ENCODE measurements around the gene CLSTN1. TPM values are rescaled to one million over a fixed set of nuclear protein-coding genes. Genes with fewer than 3 reads are reported as not detected.

CLSTN1 gene
- total RNA-seq, 1 donor from 2014 or later = 75.4 TPM

- Histone ChIP-seq H3K4me1 (no peaks in the 10 kb centered on the region), H3K4me2 (no peak overlapping the region), H2AFZ (replicated peaks) (no peak overlapping the region), H3K27ac (no peak overlapping the region), H4K20me1 (ENCODE audit: low read depth) (peaks cover 7% of the 10 kb centered on the region), H3K9ac (no peak overlapping the region), H3K27me3 (no peaks in the 10 kb centered on the region), H3K9me3 (ENCODE audit: low read depth) (no peaks in the 10 kb centered on the region), H3K4me3 (no peak overlapping the region), H3K79me2 (ENCODE audit: low read depth) (no peaks in the 10 kb centered on the region), H3F3A (ENCODE audit: low read depth) (no peaks in the 10 kb centered on the region), H3K36me3 (no peaks in the 10 kb centered on the region)
- Mint-ChIP-seq H3K27me3 (ENCODE audit: insufficient read depth, low read depth) (peaks cover 2% of the 10 kb centered on the region), H3K4me3 (no peak overlapping the region), H3K36me3 (peaks cover 53% of the 10 kb centered on the region), H3K9me3 (peaks cover 5% of the 10 kb centered on the region), H3K4me1 (no peaks in the 10 kb centered on the region), H3K27ac (no peak overlapping the region)
- no peak for DNase-seq (ENCODE audit: low spot score)
- TF ChIP-seq CTCF (IDR thresholded peaks at IDR 0.05) = no peak
- no peak for TF ChIP-seq EZH2phosphoT487 (IDR thresholded peaks at IDR 0.05)
- TF ChIP-seq EZH2 (IDR thresholded peaks at IDR 0.05) = no peak
Observed at GRCh38 chr1:9733160-9733789, 90.5 kb downstream of the CLSTN1 start.

- no peak overlapping the region for H3K4me3 Mint-ChIP-seq
- peaks cover 7% of the 10 kb centered on the region for H4K20me1 ChIP-seq (ENCODE audit: low read depth)
- H3K9ac ChIP-seq = no peak overlapping the region
- no peak for DNase-seq (ENCODE audit: low spot score)
- no peak overlapping the region for H2AFZ ChIP-seq (replicated peaks)
- peaks cover 4% of the 10 kb centered on the region for H3K27me3 Mint-ChIP-seq (ENCODE audit: insufficient read depth, low read depth)
- H3K9me3 ChIP-seq (ENCODE audit: low read depth) = no peaks in the 10 kb centered on the region
- no peaks in the 10 kb centered on the region for H3K4me1 ChIP-seq
- no peaks in the 10 kb centered on the region for H3K36me3 ChIP-seq
- H3K27ac ChIP-seq = no peak overlapping the region
- no peak overlapping the region for H3K4me2 ChIP-seq
- no peak overlapping the region for H3K4me3 ChIP-seq
- no peaks in the 10 kb centered on the region for H3K27me3 ChIP-seq
- H3K27ac Mint-ChIP-seq = no peak overlapping the region
- no peaks in the 10 kb centered on the region for H3K79me2 ChIP-seq (ENCODE audit: low read depth)
- H3K4me1 Mint-ChIP-seq = no peaks in the 10 kb centered on the region
- TF ChIP-seq EZH2 (IDR thresholded peaks at IDR 0.05) (no peak), CTCF (IDR thresholded peaks at IDR 0.05) (no peak), EZH2phosphoT487 (IDR thresholded peaks at IDR 0.05) (no peak)
- H3K9me3 Mint-ChIP-seq = peaks cover 5% of the 10 kb centered on the region
- H3F3A ChIP-seq (ENCODE audit: low read depth) = no peaks in the 10 kb centered on the region
- peaks cover 55% of the 10 kb centered on the region for H3K36me3 Mint-ChIP-seq
Observed at GRCh38 chr1:9732123-9732971, 91.4 kb downstream of the CLSTN1 start.

- H3K9me3 Mint-ChIP-seq = peaks cover 5% of the 10 kb centered on the region
- H3K4me1 ChIP-seq = no peaks in the 10 kb centered on the region
- H3K27ac Mint-ChIP-seq = peak overlapping the region; percentile 78
- no peak overlapping the region for H2AFZ ChIP-seq (replicated peaks)
- no peaks in the 10 kb centered on the region for H3K9me3 ChIP-seq (ENCODE audit: low read depth)
- H3K4me3 Mint-ChIP-seq = no peak overlapping the region
- no peak overlapping the region for H3K27ac ChIP-seq
- peaks cover 7% of the 10 kb centered on the region for H4K20me1 ChIP-seq (ENCODE audit: low read depth)
- DNase-seq (ENCODE audit: low spot score) = no peak
- H3K79me2 ChIP-seq (ENCODE audit: low read depth) = no peaks in the 10 kb centered on the region
- no peaks in the 10 kb centered on the region for H3K4me1 Mint-ChIP-seq
- H3K36me3 Mint-ChIP-seq = peaks cover 55% of the 10 kb centered on the region
- H3K4me3 ChIP-seq = no peak overlapping the region
- no peak for TF ChIP-seq CTCF (IDR thresholded peaks at IDR 0.05)
- TF ChIP-seq EZH2phosphoT487 (IDR thresholded peaks at IDR 0.05) = no peak
- TF ChIP-seq EZH2 (IDR thresholded peaks at IDR 0.05) = no peak
- H3K4me2 ChIP-seq = no peak overlapping the region
- no peak overlapping the region for H3K9ac ChIP-seq
- H3F3A ChIP-seq (ENCODE audit: low read depth) = no peaks in the 10 kb centered on the region
- no peaks in the 10 kb centered on the region for H3K36me3 ChIP-seq
- peaks cover 8% of the 10 kb centered on the region for H3K27me3 Mint-ChIP-seq (ENCODE audit: insufficient read depth, low read depth)
- H3K27me3 ChIP-seq = no peaks in the 10 kb centered on the region
Observed at GRCh38 chr1:9731561-9731960, 92.2 kb downstream of the CLSTN1 start.

Measured in neural progenitor cell (in vitro differentiated cells).